GM18511 (cell line): Measurements from ENCODE around the gene CFAP20DC.
"Not testable (repeated sequence)": the region's sequence is repeated elsewhere in the genome, so short reads cannot be mapped to it uniquely, and the experiment has no call there.

Experiments
- ATAC-seq: cut with Tn5 transposase; IDR thresholded peaks from one replicate; pipeline ENCODE4 v1.9.1; 2021; ENCODE audit warnings: mild to moderate bottlenecking, moderate library complexity; ENCODE audit not compliant: unreplicated experiment

The CFAP20DC gene

DNA sequence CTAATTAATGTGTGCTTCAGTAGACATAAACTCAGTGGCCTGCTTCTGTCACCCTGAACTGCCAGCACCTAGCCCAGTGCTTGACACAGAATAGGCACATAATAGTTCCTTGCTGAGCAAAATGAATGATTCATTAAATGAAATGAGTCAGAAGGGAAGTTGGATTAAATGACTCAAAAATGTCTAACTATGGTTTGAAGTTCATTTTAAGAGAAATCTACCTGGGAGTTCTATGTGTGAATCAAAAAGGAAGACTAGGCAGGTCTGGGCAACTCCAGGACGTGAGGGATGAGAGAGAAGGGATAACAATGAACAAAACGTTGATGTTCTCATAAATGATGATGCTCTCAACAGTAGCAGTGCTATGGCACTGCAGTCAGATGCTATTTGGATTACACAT lies 175.0 kb downstream of the CFAP20DC start:
- ATAC-seq = peak; percentile 86

DNA sequence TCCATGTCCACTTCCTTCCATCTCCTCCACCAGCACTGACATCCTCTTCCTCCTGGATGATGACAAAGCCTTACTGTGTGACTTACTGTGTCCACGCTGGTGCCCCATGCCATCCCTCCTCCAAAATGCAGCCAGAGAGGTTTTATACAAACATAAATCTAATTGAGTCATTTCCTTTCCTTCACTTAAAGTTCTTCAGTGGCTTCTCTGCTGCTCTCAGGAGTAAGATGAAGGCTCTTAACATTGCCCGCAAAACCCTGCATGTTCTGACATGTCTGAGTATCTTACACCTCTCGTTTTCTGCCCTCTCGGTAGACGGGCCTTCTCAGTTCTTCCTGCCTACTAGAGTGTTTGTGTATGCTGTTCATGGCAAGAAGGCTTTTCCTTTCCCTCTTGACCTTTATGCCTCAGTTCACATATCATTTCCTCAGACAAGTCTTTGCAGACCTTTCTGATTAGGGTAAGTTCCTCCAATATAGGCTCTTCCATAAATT lies 175.5 kb downstream of the CFAP20DC start:
- peak; percentile 81 for ATAC-seq

DNA sequence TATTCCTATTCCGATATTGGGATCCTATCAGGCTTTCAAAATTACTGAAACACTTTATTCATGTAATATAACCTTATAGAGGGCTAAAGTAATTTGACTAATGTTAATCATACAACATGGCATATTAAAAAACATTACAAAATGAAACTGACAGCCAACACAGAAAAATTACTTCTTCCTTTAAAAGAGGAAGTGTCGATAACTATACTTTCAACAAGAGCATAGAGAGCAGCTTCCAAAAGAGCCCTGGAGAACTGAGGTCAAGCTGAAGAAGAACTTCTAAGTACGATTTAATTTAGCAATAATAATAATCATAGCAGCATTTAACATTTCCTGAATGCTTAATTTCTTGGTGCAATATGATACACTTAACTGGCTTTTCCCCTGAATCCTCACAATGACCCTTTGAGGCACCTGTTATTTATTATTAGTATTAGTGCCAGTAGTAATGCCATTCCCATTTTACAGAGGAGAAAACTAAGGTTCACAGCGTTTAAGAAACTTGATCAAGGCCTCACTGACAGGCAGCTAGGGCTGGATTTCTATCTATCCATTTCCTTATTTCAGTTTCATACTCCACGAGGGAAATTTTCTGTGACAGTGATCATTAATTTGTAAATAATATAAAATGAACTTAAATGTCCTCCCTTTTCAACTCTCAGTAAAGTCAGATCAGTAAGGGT lies 181.6 kb downstream of the CFAP20DC start:
- peak; percentile 77 for ATAC-seq

DNA sequence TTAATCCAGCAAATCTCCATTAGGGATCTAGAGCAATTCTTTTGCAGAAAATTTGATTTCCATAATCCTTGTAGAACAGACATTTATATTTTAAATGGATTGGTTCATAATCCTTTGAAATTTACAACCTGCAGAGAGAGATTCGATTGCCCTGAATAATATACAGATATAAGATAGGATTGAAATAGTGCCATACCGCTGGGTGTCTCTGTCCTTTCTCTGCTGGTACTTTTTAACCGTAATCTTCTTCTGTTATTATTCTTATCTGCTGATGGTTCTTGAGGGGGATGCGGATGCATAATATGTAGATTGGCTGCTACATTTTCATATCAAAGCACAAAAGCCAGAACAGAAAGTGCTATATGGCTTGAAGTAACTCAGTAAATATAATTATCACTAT lies 182.2 kb downstream of the CFAP20DC start:
- peak; percentile 21 for ATAC-seq

DNA sequence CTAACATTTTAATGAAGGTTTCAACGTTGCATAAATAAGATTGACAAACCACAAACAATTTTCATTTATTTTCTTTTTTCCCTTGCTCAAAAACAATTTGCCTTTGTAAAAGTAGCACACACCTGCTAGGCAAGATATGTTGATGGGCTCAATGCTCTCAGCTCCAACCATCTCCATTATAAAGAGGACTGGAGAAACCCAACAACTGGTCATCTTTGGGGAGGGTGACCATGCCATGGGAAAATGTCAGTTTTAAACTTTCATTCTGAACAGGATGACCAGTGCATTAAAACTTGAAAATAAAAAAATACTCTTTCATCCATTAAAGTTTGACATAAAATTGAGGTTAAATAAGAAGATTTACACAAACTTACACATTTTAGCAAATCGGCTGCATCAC lies 183.7 kb downstream of the CFAP20DC start:
- no peak for ATAC-seq

DNA sequence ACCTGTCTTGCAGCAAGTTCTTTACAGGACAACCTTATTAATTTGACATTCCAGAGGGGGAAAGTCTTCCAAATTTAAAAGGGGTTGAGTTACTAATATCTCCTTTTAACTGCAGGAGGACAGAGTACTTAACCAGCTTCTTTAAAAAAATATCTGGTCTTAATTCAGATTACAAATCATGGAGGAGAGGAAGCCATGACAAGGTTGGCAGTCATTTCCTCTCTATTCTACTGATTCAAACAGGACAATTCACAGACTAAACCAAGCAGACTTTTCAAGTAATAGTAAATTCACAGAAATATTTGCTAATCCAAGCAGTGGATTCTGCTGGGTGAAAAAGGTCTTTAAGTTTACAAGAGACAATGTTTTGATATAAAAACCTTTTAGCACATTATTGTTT lies 185.3 kb downstream of the CFAP20DC start:
- no peak for ATAC-seq

DNA sequence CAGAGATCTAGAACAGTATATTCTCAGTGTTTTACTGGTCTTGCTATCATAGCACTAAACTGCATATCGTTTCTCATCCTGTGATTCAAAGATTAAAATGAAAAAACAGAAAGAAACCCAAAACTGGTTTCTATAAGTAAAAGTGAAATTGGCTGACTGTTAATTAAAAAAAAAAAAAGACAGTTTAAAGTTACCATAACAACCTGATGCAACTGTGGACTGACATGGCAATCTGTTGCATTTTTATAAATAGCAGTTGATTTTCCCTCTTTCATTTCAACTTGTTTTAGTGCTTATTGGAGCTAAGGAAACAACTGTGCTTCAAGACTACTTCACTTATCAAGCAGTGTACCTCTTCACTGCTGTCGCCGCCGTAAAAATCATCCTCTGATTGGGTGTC lies 186.6 kb downstream of the CFAP20DC start:
- ATAC-seq = no peak

DNA sequence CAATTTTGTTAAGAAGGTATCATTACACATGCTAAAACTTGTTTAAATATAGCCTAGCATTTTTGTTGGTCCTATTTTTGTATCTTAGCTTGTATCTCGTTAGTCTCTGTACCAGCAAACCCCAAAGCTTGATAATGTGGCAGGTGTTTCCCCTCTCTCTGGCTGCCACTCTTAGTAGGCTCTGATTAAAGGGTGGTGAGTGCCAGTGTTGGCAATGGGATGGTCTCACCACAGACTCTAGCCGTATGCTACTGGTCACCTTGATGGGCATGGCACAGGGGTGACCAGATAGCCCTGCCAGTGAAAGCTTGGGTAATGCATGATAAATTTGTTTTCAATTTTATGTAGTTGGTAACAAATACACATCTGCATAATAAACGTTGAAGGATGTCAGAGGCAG lies 188.3 kb downstream of the CFAP20DC start:
- no peak for ATAC-seq

DNA sequence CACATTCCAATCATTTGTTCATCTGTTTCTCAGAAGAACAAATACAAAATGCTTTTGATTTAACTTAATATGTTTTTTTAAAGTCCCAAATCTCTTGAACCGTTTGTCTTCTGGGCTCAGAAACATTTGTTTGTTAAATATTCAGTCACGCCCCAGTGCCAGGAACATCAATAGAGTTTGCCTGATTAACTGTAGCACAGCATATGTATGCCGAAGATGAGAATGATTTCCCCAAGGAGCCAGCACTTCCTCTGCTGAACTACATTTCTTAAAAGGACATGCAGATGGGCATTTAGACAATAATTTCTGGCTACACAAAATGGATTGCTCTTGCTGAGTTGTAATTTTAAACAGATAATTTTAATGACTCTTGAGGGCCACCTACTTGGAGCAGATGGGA lies 191.7 kb downstream of the CFAP20DC start:
- ATAC-seq = no peak

DNA sequence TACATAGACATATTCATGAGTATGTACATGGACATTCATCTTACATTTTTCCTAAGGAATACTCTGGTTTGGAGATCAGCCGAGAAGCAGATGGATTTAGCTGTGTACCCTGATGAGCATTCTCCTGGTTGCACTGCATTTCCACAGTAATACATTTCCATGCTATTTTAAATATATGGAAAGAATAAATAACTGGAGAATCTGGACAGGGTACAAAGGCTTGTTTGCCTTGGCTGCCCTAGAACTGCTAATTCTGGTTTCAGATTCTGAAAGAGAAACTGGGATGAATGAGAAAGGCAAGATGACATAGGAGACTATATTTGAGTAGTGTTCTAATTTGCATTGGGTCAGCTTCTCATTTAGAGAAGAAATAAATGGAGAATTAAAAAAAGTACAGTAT lies 192.4 kb downstream of the CFAP20DC start:
- no peak for ATAC-seq

DNA sequence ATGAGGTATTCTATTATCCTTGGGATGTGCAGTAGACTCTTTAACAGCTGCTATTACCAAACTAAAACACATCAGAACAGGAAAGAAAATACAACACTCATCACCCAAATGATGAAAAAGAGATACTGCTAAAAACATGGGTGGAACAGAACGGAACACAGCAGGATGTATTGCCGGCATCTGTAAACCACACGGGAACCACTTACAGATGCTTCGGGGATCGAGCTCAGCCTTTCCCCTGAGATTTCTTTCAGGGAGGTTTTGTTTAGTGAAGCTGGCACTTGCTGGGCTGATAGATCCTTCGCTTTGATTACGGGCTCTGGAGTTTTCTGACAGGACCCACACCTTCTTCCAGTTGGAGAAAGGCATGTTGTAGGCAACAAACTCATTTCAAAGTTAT lies 201.0 kb downstream of the CFAP20DC start:
- ATAC-seq = no peak

DNA sequence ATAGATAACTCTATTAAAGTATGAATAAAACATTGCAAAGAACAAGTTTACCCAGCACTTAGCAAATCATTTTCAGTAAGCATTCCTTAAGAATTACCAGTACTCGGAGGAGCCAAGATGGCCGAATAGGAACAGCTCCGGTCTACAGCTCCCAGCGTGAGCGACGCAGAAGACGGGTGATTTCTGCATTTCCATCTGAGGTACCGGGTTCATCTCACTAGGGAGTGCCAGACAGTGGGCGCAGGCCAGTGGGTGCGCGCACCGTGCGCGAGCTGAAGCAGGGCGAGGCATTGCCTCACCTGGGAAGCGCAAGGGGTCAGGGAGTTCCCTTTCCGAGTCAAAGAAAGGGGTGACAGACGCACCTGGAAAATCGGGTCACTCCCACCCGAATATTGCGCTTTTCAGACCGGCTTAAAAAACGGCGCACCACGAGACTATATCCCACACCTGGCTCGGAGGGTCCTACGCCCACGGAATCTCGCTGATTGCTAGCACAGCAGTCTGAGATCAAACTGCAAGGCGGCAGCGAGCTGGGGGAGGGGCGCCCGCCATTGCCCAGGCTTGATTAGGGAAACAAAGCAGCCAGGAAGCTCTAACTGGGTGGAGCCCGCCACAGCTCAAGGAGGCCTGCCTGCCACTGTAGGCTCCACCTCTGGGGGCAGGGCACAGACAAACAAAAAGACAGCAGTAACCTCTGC lies 207.6 kb downstream of the CFAP20DC start:
- not testable (repeated sequence) for ATAC-seq

DNA sequence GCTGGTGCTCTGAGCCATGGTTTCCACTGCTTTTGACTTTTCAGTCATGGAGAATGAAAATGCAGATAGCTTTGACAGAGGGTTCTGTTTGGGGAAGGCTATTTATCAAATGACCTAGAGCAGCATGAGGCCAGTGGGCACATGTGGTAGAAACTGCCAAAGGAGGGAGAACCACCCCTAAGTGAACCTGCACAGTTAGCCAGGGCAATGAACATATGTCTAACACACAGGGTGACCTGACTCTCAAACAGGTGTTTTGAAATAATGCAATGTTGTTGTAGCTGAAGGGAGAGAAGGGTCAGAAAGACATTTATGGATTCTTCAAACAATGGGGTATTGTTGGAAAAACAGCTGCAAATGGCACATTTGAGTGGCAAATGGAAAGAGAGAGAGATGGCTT lies 208.9 kb downstream of the CFAP20DC start:
- no peak for ATAC-seq

DNA sequence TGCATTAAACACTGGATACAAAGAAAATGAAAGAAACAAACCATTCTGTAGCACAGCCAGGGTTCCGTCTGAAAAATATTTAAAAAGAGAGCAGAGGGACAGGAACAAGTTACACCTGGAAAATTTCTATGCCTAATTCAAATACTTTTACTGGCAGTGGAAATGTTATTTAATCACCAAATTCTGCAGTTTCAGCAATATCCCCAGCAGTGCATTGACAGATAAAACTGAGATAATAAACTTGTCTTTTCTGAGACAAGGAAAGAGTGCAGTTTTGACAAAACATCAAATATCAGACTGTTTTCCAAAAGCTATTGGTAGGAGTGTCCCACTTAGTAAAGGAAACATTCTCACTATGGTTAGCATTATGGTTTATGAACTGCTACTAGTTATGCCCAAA lies 209.9 kb downstream of the CFAP20DC start:
- no peak for ATAC-seq

DNA sequence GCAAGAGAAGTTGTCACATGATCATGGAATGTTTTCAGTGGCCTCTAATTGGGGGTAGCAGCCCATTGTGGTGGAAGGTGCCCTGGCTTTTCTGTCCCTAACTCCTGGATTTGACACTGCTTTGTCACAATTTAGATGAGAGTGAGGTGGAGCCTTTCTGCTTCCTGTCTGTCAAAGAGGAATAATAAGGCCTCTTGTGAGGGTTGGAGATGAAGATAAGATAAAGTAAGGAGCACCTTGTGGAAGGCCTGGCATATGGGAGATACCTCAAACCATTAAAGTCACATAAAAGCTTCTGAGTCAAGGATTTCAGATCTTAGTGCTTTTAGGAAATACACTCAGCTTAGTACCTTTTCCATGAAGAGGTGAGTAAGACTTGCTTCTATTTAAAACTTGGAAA lies 210.6 kb downstream of the CFAP20DC start:
- ATAC-seq = no peak

DNA sequence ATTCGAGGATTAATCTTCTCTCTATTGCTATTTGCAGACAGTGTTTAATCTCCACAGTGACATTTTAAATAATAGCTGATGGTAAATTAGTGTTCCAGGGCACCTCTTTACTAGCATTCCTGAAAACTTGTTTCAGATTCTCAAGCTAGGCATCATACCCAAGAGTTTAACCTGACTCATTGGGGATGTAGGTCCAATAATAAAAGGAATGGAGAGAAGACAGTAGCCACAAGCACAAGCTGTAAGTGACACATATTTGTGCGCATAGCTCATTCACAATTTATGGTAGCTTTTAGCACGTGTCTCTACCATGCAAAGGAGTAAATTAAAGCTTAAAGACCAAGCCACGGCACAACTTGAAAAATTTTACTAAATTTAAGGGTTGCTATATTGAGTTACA lies 212.0 kb downstream of the CFAP20DC start:
- no peak for ATAC-seq

DNA sequence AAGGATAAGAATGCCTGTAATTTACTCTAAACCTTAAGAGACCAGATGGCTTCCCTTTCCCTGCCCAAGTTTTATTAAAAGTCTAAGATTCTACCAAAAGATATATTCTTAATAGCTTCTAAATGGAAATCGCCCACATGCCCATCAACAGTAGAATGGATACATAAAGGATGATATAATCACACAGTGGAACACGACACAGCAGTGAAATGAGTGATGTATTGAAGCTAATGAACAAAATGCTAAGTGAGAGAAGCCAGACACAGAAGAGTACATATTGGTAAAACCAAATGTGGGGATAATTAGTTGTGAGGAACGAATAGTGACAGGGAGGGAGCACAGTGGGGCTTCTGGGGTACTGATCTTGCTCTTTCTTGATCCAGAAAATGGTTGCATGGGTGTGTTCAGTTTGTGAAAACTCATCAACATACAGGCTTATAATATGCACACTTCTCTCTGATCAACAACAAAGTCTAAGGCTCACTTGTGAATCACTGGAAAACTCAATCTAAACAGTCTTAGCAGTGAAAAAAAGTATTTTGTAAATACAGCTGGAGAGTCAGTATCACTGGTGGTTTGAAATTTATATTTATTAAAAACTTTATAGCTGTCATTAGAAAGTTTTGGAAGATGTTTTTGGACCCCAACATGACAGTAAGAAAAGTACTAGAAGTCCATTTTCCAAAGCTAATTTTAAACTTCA lies 212.5 kb downstream of the CFAP20DC start:
- no peak for ATAC-seq

DNA sequence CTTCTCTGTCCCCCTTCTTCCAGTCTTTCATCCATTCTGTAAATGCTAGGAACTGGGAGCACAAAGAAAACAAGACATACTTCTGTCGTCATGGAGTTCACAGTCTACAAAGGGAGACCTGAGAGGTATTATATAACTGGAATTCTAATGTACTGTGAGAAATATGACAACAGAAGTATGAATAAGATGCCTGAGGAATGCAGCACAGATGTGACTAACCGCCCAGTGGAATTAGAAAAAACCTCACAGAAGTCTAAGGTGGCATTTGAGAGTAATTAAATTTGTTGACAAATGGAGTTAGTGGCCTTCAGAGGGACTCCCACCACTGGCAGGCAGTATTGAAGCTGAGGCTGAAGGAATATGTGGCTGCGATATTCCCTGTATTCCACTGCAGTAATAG lies 214.7 kb downstream of the CFAP20DC start:
- no peak for ATAC-seq

DNA sequence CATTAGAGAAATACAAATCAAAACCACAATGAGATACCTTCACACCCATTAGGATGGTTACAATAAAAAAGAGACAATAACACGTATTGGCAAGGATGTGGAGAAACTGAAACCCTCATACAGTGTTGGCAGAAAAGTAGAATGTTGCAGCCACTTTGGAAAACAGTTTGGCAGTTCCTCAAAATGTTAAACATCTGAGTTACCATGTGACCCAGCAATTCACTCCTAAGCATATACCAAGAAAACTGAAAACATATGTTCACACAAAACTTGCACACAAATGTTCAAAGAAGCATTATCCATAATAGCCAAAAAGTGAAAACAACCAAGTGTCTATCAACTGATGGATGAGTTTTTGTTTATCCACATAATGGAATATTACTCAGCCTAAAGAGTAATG lies 216.3 kb downstream of the CFAP20DC start:
- ATAC-seq = no peak

DNA sequence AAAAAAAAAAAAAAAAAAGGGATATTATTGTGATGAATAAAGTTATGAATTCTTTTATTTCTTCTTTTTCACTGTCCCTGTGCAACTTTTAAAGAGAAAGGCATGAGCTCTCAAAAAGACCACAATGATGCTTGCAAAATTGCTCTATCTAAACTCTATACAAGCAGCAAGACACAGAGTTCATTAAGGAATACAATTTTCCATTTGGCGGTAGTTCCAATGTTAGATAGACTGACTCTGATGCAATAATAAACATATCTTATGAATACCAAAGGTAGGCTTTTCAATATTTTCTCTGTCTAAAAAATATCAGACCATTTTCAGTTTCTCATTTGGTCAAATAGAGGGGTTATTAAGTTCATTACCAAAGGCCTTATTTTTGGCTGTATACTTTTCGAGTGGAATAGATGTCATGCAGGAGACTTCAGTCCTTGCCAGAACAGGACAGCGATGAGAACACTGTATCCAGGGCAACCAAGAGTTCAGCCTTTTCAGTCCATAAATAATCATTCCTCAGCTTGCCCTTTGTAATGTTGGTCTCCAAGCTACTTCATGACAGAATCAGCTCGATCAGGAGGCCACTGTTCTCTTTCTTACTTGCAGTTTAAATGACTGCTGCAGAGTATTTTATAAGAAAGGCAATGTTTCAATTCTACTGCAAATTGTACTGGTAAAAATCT lies 220.4 kb downstream of the CFAP20DC start:
- ATAC-seq = no peak

DNA sequence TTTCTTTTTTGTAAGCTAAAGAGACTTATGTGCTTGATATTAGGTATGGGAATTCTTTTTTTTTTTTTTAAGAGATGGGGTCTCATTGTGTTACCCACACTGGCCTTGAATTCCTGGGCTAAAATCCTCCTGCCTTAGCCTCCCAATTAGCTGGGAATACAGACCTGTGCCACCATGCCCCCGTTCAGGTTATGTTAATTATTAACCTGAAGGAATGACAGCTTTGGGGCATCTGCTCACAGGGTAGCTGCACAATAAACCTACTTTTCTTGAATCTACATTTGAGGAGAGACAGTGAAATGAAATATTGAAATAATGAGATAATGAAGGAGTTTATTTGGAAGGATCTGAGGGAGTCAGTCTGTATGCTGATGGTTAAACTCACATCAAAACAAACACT lies 225.0 kb downstream of the CFAP20DC start:
- ATAC-seq = no peak
